Epithelial cell of proximal tubule (primary cell): ENCODE data around the gene KCNB1. TPM values are rescaled to one million over a fixed set of nuclear protein-coding genes. Genes with fewer than 3 reads are reported as not detected.

Source experiments
- DNase-seq: peaks from one replicate; pipeline ENCODE4 v3.0.0-alpha.2; 2011; ENCODE audit warnings: low read depth
- H3K4me3 ChIP-seq: 2 replicates; pipeline ENCODE4 v1.5.1; 2011; ENCODE audit warnings: low read depth, mild to moderate bottlenecking, low read length
- CTCF ChIP-seq: conservative IDR thresholded peaks from 2 replicates; pipeline ENCODE4 v1.5.1; 2012; ENCODE audit warnings: low read depth, mild to moderate bottlenecking, low read length
- total RNA-seq: library from RNA; depleted of rRNA; stranded (reverse); fragments of >200 nt; gene quantifications from 2 replicates; pipeline ENCODE4 v1.2.3, GENCODE V29; 2015

KCNB1 gene
- total RNA-seq, 1 donor from 2014 or later: not detected

- DNase-seq: no peak
- H3K4me3 ChIP-seq: no peak overlapping the region
- TF ChIP-seq CTCF: no peak
These were observed 29.5 kb upstream of the KCNB1 start for GRCh38 chr20:49511788-49512525.

GRCh38 chr20:49510562-49511122 lies 28.2 kb upstream of the KCNB1 start:
- TF ChIP-seq CTCF: no peak
- no peak for DNase-seq
- H3K4me3 ChIP-seq: no peak overlapping the region

- DNase-seq: no peak
- TF ChIP-seq CTCF: peak; percentile 59
- H3K4me3 ChIP-seq: no peak overlapping the region
These were observed 26.1 kb upstream of the KCNB1 start for GRCh38 chr20:49508435-49509199.

- H3K4me3 ChIP-seq: no peak overlapping the region
- DNase-seq: no peak
- TF ChIP-seq CTCF: no peak
These were observed 25.4 kb upstream of the KCNB1 start for GRCh38 chr20:49507741-49508434.

GRCh38 chr20:49505518-49505917 lies 23.1 kb upstream of the KCNB1 start:
- H3K4me3 ChIP-seq: no peak overlapping the region
- peak; percentile 9 for DNase-seq
- no peak for TF ChIP-seq CTCF

- DNase-seq: no peak
- no peak overlapping the region for H3K4me3 ChIP-seq
- TF ChIP-seq CTCF: no peak
These were observed 20.7 kb upstream of the KCNB1 start for GRCh38 chr20:49503176-49503575.
